Keratinocyte (primary cell): ENCODE results near the gene SURF4. TPM values are rescaled to one million over a fixed set of nuclear protein-coding genes. Genes with fewer than 3 reads are reported as not detected.
"Not testable (repeated sequence)": the region's sequence is repeated elsewhere in the genome, so short reads cannot be mapped to it uniquely, and the experiment has no call there.

Experiments used
- DNase-seq: peaks from one replicate; pipeline ENCODE4 v3.0.0-alpha.2; 2011; ENCODE audit warnings: low read depth, missing footprints, low spot score
- FAIRE-seq: peaks from 2 replicates; lab custom pipeline; 2011; peaks lifted over from hg19 to GRCh38; lab: Jason Lieb, UNC
- H2AFZ ChIP-seq: 2 replicates; pipeline ENCODE4 v1.6.0; 2012; ENCODE audit warnings: low read length, control low read depth, inconsistent platforms; ENCODE audit not compliant: control insufficient read depth
- H3K27ac ChIP-seq: 2 replicates; pipeline ENCODE4 v1.5.1; 2011; ENCODE audit warnings: low read length; ENCODE audit not compliant: control insufficient read depth, insufficient read depth
- H3K27me3 ChIP-seq: 3 replicates; pipeline ENCODE4 v1.6.0; 2011; ENCODE audit warnings: low read length; ENCODE audit not compliant: control insufficient read depth, insufficient read depth; ENCODE audit errors: extremely low read depth
- H3K36me3 ChIP-seq, 2 experiments: 2 replicates in 1 of 2; 3 replicates in 1 of 2; pipeline ENCODE4 v1.5.1; 2011; ENCODE audit warnings: low read length in 2 of 2, mild to moderate bottlenecking in 1 of 2; ENCODE audit not compliant: control insufficient read depth in 2 of 2, insufficient read depth in 2 of 2; ENCODE audit errors: extremely low read depth in 1 of 2
- H3K4me1 ChIP-seq: 3 replicates; pipeline ENCODE4 v1.5.1; 2011; ENCODE audit warnings: low read length; ENCODE audit not compliant: control insufficient read depth, insufficient read depth; ENCODE audit errors: extremely low read depth
- H3K4me2 ChIP-seq: 3 replicates; pipeline ENCODE4 v1.6.0; 2011; ENCODE audit warnings: low read depth, low read length; ENCODE audit not compliant: control insufficient read depth, insufficient read depth; ENCODE audit errors: extremely low read depth
- H3K4me3 ChIP-seq, 3 experiments: fragments of 200-600 bp in 1 of 3; sonication (generic) in 1 of 3; 2 replicates in 2 of 3; 3 replicates in 1 of 3; pipeline ENCODE4 v1.5.1; 2011 to 2016; ENCODE audit warnings: low read length in 3 of 3, mild to moderate bottlenecking in 3 of 3, control low read depth in 2 of 3, inconsistent platforms in 1 of 3, low read depth in 1 of 3, mixed read lengths in 1 of 3, mixed run types in 1 of 3, moderate library complexity in 1 of 3; ENCODE audit not compliant: control insufficient read depth in 2 of 3, insufficient read depth in 2 of 3; ENCODE audit errors: extremely low read depth in 1 of 3
- H3K79me2 ChIP-seq: 2 replicates; pipeline ENCODE4 v1.6.0; 2012; ENCODE audit warnings: low read length; ENCODE audit not compliant: control insufficient read depth, insufficient read depth
- H3K9ac ChIP-seq: 3 replicates; pipeline ENCODE4 v1.6.0; 2011; ENCODE audit warnings: low read length; ENCODE audit not compliant: control insufficient read depth, insufficient read depth; ENCODE audit errors: extremely low read depth
- H3K9me1 ChIP-seq: 3 replicates; pipeline ENCODE4 v1.6.0; 2011; ENCODE audit warnings: low read length; ENCODE audit not compliant: control insufficient read depth, insufficient read depth; ENCODE audit errors: extremely low read depth
- H3K9me3 ChIP-seq: 2 replicates; pipeline ENCODE4 v1.5.1; 2012; ENCODE audit warnings: low read depth, low read length; ENCODE audit not compliant: control insufficient read depth
- H4K20me1 ChIP-seq: 3 replicates; pipeline ENCODE4 v1.6.0; 2011; ENCODE audit warnings: low read length; ENCODE audit not compliant: control insufficient read depth, insufficient read depth; ENCODE audit errors: extremely low read depth
- EZH2 ChIP-seq: IDR thresholded peaks from one replicate; pipeline ENCODE4 v1.6.1; 2012; ENCODE audit warnings: inconsistent platforms, mild to moderate bottlenecking, low read length, moderate library complexity
- dilution Hi-C: fragments of 300-500 bp; cut with MboI; formaldehyde crosslinking; loops from one replicate; pipeline ENCODE4 v1.7.0; 2020; ENCODE audit warnings: low sequenced_read_pairs; ENCODE audit not compliant: extremely low pct_ligation_motif_present
- polyA plus RNA-seq, 5 experiments: library from polyadenylated mRNA; depleted of rRNA in 3 of 5; stranded (reverse) in 3 of 5; stranded (forward) in 1 of 5; unstranded in 1 of 5; fragments of >200 nt; gene quantifications; 1 replicate in 1 of 5; 2 replicates in 3 of 5; 3 replicates in 1 of 5; pipeline versions ENCODE4 v1.2.1 to v1.2.3, GENCODE V29; 2011 to 2012; ENCODE audit warnings: missing spikeins in 2 of 5, low read depth in 1 of 5, low replicate concordance in 1 of 5
- TF ChIP-seq, protein P1 (sequence below), 3 experiments: IDR thresholded peaks in 1 of 3; conservative IDR thresholded peaks in 1 of 3; optimal IDR thresholded peaks in 1 of 3; 2 replicates in 2 of 3; 3 replicates in 1 of 3; pipeline versions ENCODE3 to v1.5.1; 2011; ENCODE audit warnings: low read length in 3 of 3, mild to moderate bottlenecking in 3 of 3, moderate library complexity in 2 of 3, control low read depth in 1 of 3, inconsistent platforms in 1 of 3; ENCODE audit not compliant: insufficient read depth in 2 of 3; ENCODE audit errors: extremely low read depth in 1 of 3

Gene SURF4
- polyA plus RNA-seq, 1 donor (not counting 4 experiments of a cell fraction or from before 2014, with no cell fraction given), result 153 TPM

DNA sequence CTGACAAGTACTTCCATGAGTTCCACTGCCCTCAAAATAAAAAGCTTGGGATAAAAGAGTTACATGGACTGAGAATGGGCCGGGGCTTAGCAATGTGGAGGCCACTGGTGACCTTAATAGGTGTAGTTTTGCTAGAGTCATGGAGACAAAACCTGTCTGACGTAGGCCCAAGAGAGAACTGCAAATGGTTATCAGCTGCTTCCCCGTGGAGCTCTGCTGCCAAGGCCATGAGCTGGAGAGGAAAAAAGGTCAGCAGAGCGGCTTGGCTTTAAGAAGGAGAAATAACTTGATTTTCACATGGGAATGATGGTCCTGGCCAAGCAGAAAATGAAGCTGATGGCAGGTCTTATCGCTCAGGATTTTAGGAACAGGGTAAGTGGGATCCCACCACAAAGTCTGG is 36.2 kb downstream of the SURF4 start:
- H3K36me3 ChIP-seq, result peaks cover 35 to 43% of the 10 kb centered on the region in 2 experiments
- DNase-seq (no peak), FAIRE-seq (no peak)
- no peak overlapping the region for H3K9ac ChIP-seq
- H3K9me1 ChIP-seq, result no peaks in the 10 kb centered on the region
- H3K4me3 ChIP-seq, result no peak overlapping the region
- H2AFZ ChIP-seq, result no peak overlapping the region
- H3K9me3 ChIP-seq, result no peaks in the 10 kb centered on the region
- H3K79me2 ChIP-seq, result peaks cover 14% of the 10 kb centered on the region
- H4K20me1 ChIP-seq, result no peaks in the 10 kb centered on the region
- H3K4me2 ChIP-seq, result no peak overlapping the region
- no peak overlapping the region for H3K27ac ChIP-seq
- TF ChIP-seq EZH2, result no peak
- H3K4me1 ChIP-seq, result peaks cover 9% of the 10 kb centered on the region
- dilution Hi-C loops, result no loop called here
- H3K27me3 ChIP-seq, result no peaks in the 10 kb centered on the region

DNA sequence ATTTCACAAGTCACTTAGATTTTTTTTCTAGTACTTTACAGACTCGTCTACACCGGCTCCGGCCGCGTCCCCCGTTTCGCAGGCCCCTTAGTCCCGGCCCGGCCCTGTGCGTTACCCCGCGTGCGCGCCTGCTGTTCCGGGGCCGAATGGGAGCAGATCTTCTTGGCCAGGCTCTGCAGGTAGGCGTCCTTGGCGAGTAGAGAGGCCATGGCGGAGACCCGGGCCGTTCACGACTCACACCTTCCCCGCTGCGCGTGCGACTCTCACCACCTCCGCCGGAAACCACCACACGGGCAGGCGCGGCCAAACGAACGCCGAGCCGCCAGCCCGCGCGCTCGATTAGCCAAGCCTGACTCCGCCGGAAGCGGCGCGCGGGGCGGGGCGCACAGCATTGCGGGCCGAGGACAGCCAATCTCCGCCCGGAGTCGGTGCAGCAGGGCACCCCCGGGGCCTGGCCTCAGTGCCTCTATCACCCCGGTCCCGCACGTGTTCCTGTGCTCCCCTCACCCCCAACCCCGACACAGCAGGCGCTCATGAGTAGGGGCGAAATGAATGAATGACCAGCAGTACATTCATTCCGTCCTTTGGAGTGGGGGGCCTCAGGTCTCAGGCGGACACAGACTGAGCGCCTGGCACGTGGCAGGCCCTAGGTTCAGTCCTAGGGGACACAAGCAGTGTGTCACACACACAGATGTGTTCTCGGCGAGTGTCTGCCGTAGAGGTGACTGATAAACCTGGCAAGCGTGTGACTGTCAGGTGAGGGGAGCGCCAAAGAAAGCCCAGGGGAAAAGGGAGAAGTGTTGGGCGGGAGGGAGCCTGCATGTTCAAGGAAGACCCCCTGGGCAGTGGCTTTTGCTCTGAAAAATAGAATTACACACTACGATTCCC is 39.7 kb downstream of the SURF4 start, which contains the start of gene SURF6:
Gene SURF6 (minus strand): TSS at position 265 of the 888 bp plus-strand sequence. CDS start 56 bp downstream, at position 209.
- TF ChIP-seq, protein P1, sequence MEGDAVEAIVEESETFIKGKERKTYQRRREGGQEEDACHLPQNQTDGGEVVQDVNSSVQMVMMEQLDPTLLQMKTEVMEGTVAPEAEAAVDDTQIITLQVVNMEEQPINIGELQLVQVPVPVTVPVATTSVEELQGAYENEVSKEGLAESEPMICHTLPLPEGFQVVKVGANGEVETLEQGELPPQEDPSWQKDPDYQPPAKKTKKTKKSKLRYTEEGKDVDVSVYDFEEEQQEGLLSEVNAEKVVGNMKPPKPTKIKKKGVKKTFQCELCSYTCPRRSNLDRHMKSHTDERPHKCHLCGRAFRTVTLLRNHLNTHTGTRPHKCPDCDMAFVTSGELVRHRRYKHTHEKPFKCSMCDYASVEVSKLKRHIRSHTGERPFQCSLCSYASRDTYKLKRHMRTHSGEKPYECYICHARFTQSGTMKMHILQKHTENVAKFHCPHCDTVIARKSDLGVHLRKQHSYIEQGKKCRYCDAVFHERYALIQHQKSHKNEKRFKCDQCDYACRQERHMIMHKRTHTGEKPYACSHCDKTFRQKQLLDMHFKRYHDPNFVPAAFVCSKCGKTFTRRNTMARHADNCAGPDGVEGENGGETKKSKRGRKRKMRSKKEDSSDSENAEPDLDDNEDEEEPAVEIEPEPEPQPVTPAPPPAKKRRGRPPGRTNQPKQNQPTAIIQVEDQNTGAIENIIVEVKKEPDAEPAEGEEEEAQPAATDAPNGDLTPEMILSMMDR (optimal IDR thresholded peaks at IDR 0.05 in 1 of 3, IDR thresholded peaks at IDR 0.05 in 1 of 3, conservative IDR thresholded peaks at IDR 0.05 in 1 of 3; ENCODE audit: extremely low read depth in 1 of 3, insufficient read depth in 2 of 3, low read length in 3 of 3), result no peak
- TF ChIP-seq EZH2, result no peak
- Histone ChIP-seq H3K9me1 (no peaks in the 10 kb centered on the region), H3K27ac (peak within 1 kb of the TSS; percentile 76), H3K9ac (peak within 1 kb of the TSS; percentile 80), H3K4me2 (peak within 1 kb of the TSS; percentile 96), H3K79me2 (peaks cover 38% of the 10 kb centered on the region), H3K27me3 (no peaks in the 10 kb centered on the region), H3K4me1 (peaks cover 18% of the 10 kb centered on the region), H4K20me1 (no peaks in the 10 kb centered on the region), H3K4me3 (peak within 1 kb of the TSS; percentile 81 to 95 (median 82)), H3K36me3 (peaks cover 32 to 41% of the 10 kb centered on the region in 2 experiments), H2AFZ (peak within 1 kb of the TSS; percentile 90), H3K9me3 (no peaks in the 10 kb centered on the region)
- no peak for DNase-seq
- dilution Hi-C loops, result no loop called here
- FAIRE-seq, result peak; percentile 55

DNA sequence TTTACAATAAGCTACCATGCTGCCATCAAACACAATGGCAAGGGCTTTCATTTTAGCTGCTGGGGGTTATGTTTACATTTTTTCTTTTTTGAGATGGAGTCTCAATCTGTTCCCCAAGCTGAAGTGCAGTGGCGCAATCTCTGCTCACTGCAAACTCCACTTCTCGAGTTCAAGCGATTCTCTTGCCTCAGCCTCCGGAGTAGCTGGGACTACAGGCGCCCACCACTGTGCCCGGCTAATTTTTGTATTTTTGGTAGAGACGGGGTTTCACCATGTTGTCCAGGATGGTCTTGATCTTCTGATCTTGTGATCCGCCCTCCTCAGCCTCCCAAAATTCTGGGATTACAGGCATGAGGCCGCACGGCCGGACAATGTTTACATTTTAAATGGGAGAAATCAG is 41.0 kb downstream of the SURF4 start:
- dilution Hi-C loops, H4K20me1 ChIP-seq, H3K9me3 ChIP-seq, DNase-seq, FAIRE-seq, H2AFZ ChIP-seq, H3K9me1 ChIP-seq, H3K27me3 ChIP-seq: not testable (repeated sequence)
- Histone ChIP-seq H3K27ac (peak overlapping the region; percentile 76), H3K9ac (peak overlapping the region; percentile 80), H3K79me2 (peaks cover 39% of the 10 kb centered on the region), H3K4me2 (peak overlapping the region; percentile 96), H3K36me3 (peaks cover 28 to 38% of the 10 kb centered on the region in 2 experiments), H3K4me1 (peaks cover 18% of the 10 kb centered on the region), H3K4me3 (peak overlapping the region; percentile 81 to 95 (median 82))
